Measurements from ENCODE around the gene AOX1.

DNA sequence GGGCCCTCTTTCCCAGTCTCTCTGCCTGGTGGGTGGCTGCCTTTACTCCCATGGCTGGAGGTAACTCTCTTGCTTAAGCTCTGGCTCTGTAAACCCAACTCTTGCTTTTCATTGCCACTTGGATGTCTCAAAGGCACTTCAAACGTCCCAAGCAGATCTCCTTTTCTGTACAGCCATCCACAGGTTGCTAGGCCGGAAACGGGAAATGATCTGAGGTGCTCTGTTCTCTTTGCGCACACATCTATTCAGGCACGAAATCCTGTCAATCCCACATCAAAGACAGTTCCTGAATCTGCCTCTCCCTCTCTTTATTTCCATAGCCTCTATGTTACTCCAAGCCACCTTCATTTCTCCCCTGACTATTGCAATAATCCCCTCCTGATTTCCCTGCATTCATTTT lies 87.4 kb downstream of the AOX1 start:
- TF ChIP-seq CTCF (IDR thresholded peaks at IDR 0.05; ENCODE audit: insufficient read depth, low read depth, low read length) (no peak), EZH2 (IDR thresholded peaks at IDR 0.05; ENCODE audit: insufficient read depth, low read length) (no peak)
